Ecto neural progenitor cell (in vitro differentiated cells): ENCODE data around the gene TAF4B.
"Not testable (repeated sequence)": the region's sequence is repeated elsewhere in the genome, so short reads cannot be mapped to it uniquely, and the experiment has no call there.

Experiments
- DNase-seq: peaks from one replicate; pipeline ENCODE4 v3.0.0-alpha.2; 2018; ENCODE audit warnings: low spot score

The TAF4B gene

GRCh38 chr18:26307161-26307773 is 81.0 kb downstream of the TAF4B start:
- no peak for DNase-seq

GRCh38 chr18:26309281-26309680 is 83.0 kb downstream of the TAF4B start:
- no peak for DNase-seq

DNA sequence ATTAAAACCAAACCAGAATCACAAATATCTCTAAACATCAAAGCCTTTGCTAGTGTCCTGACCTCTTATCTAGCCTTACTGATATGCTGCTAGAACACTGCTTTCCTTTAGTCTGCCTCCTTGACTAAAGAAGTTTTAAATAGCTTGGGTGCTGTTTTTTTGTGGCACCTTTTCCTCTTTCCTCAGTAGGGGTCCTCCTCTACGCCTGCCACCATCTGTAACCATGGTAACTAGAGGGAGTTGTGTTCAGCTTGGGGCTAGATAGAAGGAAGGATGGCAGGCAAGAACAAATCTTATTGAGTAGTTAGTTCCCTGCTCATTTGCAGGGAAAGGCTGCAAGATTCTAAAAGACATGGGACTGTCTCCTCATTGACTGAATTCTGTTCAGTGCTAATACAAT is 86.0 kb downstream of the TAF4B start:
- no peak for DNase-seq

DNA sequence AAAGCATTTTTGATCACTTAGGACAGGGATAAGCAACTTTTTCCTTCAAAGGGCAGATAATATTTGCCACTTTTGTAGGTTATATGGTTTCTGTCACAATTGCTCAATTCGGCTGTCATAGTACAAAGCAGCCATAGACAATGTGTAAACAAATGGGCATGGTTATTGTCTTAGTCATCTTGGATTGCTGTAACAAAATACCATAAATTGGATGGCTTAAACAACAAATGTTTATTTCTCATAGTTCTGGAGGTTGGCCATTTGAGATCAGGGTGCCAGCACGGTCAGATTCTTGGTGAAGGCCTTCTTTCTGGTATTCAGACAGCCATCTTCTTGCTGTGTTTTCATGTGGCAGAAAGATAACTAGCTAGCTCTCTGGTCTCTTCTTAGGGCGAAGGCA is 91.2 kb downstream of the TAF4B start:
- no peak for DNase-seq

GRCh38 chr18:26320686-26321085 is 94.4 kb downstream of the TAF4B start:
- no peak for DNase-seq

DNA sequence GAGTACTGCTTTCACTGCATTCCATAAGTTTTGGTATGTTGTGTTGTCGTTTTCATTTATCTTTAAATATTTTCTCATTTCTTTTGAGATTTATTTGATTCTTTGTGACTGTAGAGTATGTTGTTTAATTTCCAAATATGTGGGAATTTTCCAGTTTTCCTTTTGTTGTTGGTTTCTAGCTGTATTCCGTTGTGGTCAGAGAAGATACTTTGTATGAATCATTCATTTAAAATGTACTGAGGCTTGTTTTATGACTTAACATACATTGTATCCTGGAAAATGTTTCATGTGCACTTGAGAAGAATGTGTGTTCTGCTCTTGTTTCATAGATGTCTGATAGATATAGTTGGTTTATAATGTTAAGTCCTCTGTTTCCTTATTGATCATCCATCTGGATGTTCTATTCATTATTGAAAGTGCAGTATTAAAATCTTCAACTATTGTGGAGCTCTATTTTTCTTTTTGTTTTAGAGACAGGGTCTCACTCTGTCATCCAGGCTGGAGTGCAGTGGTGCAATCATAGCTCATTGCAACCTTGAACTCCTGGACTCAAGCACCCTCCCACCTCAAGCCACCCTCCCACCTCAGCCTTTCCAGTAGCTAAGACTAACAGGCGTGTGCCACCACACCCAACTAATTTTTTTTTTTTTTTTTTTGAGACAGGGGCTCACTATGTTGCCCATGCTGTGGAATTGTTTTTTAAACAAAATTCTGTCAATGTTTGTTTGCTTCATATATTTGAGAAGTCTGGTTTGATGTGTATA is 96.8 kb downstream of the TAF4B start:
- no peak for DNase-seq

DNA sequence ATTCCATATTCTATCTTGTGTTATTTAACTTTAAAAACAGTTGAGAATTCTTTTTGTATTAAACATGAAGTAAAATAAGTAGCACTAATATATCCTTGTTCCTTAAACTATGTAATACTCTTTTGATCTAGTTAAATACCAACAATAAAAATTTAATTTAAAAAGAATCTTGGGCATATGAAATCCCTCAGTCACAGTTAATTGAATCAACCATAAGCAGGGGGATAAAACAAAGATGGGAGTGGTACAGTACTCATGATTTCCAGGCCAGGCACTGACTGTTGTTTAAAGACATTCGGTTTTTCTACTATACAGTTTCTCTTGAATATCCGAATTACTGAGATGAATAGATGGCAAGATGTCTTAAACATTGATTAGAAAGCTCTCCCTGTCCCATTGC is 99.5 kb downstream of the TAF4B start:
- no peak for DNase-seq

DNA sequence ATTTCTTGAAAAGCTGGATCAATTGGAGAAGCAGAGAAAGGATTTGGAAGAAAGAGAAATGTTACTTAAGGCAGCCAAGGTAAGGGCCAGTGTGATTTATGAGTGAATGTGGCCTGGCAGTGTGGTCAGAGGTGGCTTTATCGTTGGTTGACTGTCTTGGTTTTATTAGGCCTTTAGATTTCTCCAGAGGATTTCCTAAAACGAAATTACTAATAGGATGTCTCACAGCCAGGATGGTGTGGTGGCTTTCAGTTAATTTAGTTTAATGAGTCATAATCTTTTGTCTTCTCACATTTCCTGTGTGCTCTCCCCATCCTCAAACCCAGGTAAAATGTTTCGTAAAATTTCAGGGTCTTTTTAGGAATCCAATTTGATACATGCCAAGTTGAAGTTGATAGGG is 100.8 kb downstream of the TAF4B start:
- DNase-seq = no peak

DNA sequence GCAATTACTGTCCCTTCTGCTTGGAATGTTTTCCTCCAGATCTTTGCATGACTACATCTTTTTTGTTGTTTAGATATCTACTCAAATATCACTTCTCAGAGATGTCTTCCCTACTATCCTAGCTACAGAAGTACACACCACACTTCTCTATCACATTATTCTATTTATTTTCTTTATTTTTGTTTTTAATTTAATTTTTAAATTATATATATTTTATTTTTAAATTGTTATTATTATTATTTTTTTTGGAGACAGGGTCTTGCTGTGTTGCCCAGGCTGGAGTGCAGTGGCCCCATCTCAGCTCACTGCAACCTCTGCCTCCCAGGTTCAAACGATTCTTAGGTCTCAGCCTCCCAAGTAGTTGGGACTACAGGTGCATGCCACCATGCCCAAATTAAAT is 106.7 kb downstream of the TAF4B start:
- DNase-seq = no peak

- DNase-seq = no peak
These were observed 108.9 kb downstream of the TAF4B start for GRCh38 chr18:26335156-26335555.

DNA sequence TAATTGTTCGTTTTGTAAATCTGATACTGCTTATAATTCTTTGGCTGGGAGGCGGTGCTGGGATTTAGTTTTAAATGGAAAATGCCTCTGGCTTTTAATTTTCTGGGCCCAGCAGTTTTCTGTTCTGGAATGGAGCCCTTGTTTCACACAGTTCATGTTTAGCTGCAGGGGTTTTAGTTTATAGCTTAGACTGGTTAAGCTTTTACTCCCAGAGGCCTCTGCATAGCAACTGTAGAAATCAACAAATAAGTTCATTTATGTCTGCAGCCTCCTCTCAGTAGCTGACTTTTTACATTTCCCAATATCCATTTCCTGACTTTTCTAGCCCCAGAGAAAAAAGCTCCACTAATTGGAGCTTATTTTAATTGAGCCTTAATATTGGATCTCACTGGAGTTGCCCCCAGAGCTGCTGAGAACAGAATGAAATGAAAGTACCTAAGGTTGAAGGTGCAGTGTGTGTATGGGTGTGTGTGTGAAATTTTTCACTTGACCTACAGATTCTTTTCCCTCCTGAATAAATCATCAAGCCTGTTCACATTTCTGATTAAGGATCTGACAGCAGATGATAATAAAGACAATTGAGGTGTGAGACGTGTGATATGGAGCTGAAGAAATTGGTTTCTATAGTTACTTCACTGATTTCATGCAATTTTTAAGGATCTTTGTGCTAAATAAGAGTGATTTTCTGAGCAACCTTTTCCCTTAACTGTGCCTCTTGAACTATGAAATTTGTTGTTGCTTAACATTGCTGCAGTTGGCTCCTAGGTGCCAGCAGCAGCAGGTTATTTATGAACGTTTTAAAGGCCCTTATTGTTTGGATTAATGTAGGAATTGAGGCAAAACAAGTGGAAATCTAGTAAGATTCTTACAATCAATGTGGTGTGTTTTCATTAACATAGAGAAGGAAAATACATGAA is 109.6 kb downstream of the TAF4B start:
- DNase-seq = no peak

GRCh38 chr18:26336572-26336971 is 110.3 kb downstream of the TAF4B start:
- DNase-seq = no peak

GRCh38 chr18:26342646-26343045 is 116.4 kb downstream of the TAF4B start:
- DNase-seq = no peak

GRCh38 chr18:26350961-26351360 is 124.7 kb downstream of the TAF4B start:
- no peak for DNase-seq

DNA sequence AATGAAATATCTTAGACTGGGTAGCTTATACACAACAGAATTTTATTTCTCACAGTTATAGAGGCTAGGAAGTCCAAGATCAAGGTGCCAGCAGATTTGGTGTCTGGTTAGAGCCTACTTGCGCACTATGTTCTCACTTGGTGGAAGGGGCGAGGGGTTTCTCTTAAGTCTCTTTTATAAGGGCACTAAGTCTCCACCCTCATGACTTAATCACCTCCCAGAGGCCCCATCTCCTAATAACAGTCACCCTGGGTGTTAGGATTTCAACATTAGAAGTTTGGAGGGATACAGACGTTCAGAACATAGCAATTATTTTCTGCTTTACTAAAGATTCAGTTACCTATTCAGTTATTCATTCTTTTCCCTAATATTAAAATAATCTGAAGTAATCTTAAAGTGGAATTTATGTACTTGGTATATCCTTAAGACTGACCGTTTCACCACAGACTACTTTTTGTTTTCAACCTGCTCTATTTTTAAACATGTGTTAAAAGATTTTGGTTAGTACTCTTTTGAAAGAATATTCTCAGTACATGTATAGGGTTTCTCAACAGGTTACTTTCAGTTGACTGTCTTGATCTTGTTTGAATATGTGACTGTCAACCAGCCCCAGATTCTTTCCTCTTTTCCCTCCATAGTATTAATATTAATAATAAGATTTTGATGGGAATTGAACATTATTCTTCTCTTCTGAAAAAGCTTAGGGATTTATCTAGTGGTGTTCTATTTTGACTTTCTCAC is 130.0 kb downstream of the TAF4B start:
- DNase-seq = no peak

DNA sequence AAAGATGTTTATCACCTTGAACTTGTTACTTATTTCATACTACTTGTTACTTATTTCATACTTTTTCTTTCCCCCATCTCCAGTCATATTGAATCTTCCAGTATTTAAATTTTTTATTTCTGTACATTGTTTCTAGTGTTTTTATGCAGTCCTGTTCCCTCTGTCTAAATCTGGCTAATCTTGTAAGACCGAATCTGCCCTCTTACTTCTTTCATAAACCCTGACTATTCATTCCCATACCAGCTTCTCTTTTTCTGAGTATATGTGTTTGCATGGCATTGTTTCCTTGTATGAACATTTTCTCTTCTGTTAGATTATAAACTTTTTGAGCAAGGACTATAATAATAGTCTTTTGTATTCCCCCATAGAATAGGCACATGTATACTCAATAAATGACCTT is 131.7 kb downstream of the TAF4B start:
- no peak for DNase-seq

DNA sequence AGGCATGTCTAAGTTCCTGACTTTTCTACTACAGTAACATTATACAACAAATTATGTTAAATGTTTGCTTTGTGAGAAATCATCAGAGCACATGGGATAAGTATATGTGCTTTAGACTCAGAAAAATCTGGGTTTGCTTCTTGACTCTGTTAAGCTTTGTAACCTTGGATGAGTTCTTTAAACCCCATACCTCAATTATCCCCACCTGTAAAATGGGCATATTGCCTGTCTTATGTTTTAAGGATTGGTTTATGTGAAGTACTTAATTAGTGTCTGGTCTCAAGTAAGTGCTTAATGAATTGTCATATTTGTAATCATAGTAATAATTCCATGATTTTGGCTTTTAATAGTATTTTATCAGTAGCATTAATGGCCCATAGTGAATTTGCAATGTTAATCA is 135.8 kb downstream of the TAF4B start:
- no peak for DNase-seq

DNA sequence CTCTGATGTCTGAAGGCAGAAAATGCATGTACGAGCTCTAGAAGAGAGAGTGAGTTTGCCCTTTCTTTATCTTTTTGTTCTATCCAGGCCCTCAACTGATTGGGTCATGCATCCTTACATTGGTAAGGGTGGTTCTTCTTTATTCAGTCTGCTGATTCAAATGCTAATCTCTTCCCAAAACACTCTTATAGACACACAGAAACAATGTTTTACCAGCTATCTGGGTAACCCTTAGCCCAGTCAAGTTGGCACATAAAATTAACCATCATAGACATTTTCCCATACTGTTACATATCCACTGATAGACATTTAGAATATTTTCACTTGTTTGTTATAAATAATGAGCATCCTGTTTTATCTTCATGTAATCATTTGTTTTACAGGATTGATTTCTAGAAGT is 141.2 kb downstream of the TAF4B start:
- DNase-seq = no peak

DNA sequence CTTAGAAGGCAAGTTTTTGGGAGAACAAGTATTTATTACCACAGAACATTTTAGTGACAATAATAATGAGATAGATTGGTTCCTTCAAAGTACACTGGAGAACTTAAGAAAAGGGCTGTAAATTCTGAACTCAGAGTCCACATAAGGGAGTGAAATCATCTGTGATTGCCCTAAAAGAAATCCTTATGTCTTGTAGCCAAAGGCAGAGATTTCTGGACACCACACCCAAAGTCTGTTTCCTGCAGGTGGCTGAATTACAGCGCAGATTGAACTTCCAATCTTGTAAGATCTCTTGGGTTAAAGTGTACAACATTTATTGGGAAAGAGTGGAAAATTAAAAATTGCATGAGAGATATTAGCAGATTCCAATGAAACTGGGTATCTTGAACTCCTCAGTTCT is 143.8 kb downstream of the TAF4B start:
- no peak for DNase-seq

GRCh38 chr18:26376105-26376504 is 149.9 kb downstream of the TAF4B start:
- DNase-seq = no peak

DNA sequence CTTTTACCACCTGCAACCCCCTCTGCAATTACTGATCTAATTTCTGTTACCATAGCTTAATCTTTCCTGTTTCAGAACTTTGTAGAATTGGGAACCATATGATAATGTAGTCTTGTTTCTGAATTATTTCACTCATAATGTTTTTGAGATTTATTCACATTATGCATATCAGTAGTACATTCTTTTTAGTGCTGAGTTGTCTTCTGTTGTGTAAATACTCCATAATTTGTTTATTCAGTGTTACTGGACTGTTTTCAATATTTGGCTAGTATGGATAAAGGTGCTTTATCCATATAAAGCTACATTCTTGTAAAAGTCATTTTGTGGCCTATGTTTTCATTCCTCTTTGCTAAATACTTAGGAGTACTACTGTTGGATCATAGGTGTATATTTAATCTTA is 152.5 kb downstream of the TAF4B start:
- no peak for DNase-seq

DNA sequence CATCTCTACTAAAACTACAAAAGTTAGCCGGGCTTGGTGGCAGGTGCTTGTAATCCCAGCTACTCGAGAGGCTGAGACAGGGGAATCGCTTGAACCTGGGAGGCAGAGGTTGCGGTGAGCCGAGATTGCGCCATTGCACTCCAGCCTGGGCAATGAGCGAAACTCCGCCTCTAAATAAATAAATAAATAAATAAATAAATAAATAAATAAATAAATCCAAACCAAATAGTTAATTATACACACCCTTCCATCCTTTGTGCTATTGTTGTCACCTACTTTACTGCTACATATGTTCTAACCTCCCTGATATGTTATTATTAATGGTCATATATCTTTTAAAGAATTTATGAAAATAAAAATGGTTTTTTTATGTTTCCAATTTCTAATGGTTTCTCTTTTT is 155.3 kb downstream of the TAF4B start:
- not testable (repeated sequence) for DNase-seq
